Endothelial cell of umbilical vein (primary cell): ENCODE results near the gene PON1. TPM values are rescaled to one million over a fixed set of nuclear protein-coding genes. Genes with fewer than 3 reads are reported as not detected.

Experiments
- BruUV-seq: library from RNA; stranded (reverse); fragments of 400-500 nt; replicated peaks from 2 replicates; lab custom pipeline; 2021; lab: Mats Ljungman, UMichigan
- CTCF ChIA-PET: fragments of 300-600, 350-600 bp; sonication (Branson Sonifier 250); formaldehyde crosslinking; loops from one replicate; lab custom pipeline; 2021; ENCODE audit warnings: antibody characterized with exemption, inconsistent platforms; lab: Charles Lee
- POLR2A ChIA-PET: fragments of 300-600, 350-600 bp; sonication (Branson Sonifier 250); formaldehyde crosslinking; loops from one replicate; lab custom pipeline; 2021; ENCODE audit warnings: antibody characterized with exemption, inconsistent platforms; lab: Charles Lee
- DNase-seq: peaks from one replicate; pipeline ENCODE4 v3.0.0-alpha.2; 2011; ENCODE audit warnings: low read depth, low spot score
- FAIRE-seq: peaks from 2 replicates; lab custom pipeline; 2011; peaks lifted over from hg19 to GRCh38; lab: Jason Lieb, UNC
- H2AFZ ChIP-seq: 2 replicates; pipeline ENCODE4 v1.6.0; 2012; ENCODE audit warnings: low read depth, low read length, control low read depth, inconsistent platforms
- H3K27ac ChIP-seq: 2 replicates; pipeline ENCODE4 v1.5.1; 2011; ENCODE audit warnings: low read depth, mild to moderate bottlenecking, control low read depth, low read length, moderate library complexity; ENCODE audit not compliant: insufficient read depth
- H3K27me3 ChIP-seq, 2 experiments: 2 replicates each; pipeline versions ENCODE4 v1.6.0 to v1.6.1; 2011; ENCODE audit warnings: low read length in 2 of 2, mixed read lengths in 1 of 2; ENCODE audit not compliant: control insufficient read depth in 2 of 2, insufficient read depth in 2 of 2
- H3K36me3 ChIP-seq, 2 experiments: 2 replicates in 1 of 2; 3 replicates in 1 of 2; pipeline ENCODE4 v1.5.1; 2011; ENCODE audit warnings: low read length in 2 of 2, mild to moderate bottlenecking in 1 of 2, moderate library complexity in 1 of 2; ENCODE audit not compliant: control insufficient read depth in 2 of 2, insufficient read depth in 2 of 2; ENCODE audit errors: extremely low read depth in 1 of 2
- H3K4me1 ChIP-seq: 3 replicates; pipeline ENCODE4 v1.5.1; 2011; ENCODE audit warnings: mild to moderate bottlenecking, low read length; ENCODE audit not compliant: control insufficient read depth, insufficient read depth; ENCODE audit errors: extremely low read depth
- H3K4me2 ChIP-seq: 2 replicates; pipeline ENCODE4 v1.6.1; 2011; ENCODE audit warnings: low read length, control low read depth, mixed read lengths; ENCODE audit not compliant: insufficient read depth
- H3K4me3 ChIP-seq, 3 experiments: fragments of 200-600 bp in 1 of 3; sonication (generic), shearing (Covaris generic) in 1 of 3; replicated peaks in 1 of 3; 2 replicates each; pipeline ENCODE4 v1.5.1; 2011 to 2016; ENCODE audit warnings: control low read depth in 3 of 3, low read length in 3 of 3, mild to moderate bottlenecking in 2 of 3, inconsistent platforms in 1 of 3, low read depth in 1 of 3, moderate library complexity in 1 of 3; ENCODE audit not compliant: insufficient read depth in 1 of 3
- H3K79me2 ChIP-seq: 2 replicates; pipeline ENCODE4 v1.6.0; 2012; ENCODE audit warnings: low read length, inconsistent platforms; ENCODE audit not compliant: control insufficient read depth, insufficient read depth
- H3K9ac ChIP-seq: replicated peaks from 2 replicates; pipeline ENCODE3; 2011; ENCODE audit warnings: low read length, control low read depth; ENCODE audit not compliant: insufficient read depth; ENCODE audit errors: extremely low read depth
- H3K9me1 ChIP-seq: replicated peaks from 3 replicates; pipeline ENCODE4 v1.6.0; 2011; ENCODE audit warnings: mild to moderate bottlenecking, low read length; ENCODE audit not compliant: control insufficient read depth, insufficient read depth; ENCODE audit errors: extremely low read depth
- H3K9me3 ChIP-seq: replicated peaks from 2 replicates; pipeline ENCODE4 v1.5.1; 2012; ENCODE audit warnings: low read length, inconsistent platforms; ENCODE audit not compliant: control insufficient read depth, insufficient read depth
- H4K20me1 ChIP-seq: replicated peaks from 2 replicates; pipeline ENCODE3; 2011; ENCODE audit warnings: mild to moderate bottlenecking, low read length; ENCODE audit not compliant: control insufficient read depth, insufficient read depth; ENCODE audit errors: extremely low read depth
- CTCF ChIP-seq, 2 donors: IDR thresholded peaks; 1 replicate in 1 of 2; 2 replicates in 1 of 2; pipeline ENCODE4 v1.5.1; 2011; ENCODE audit warnings: low read length in 2 of 2, mild to moderate bottlenecking in 2 of 2, moderate library complexity in 2 of 2, control low read depth in 1 of 2, inconsistent platforms in 1 of 2, low read depth in 1 of 2; ENCODE audit not compliant: insufficient read depth in 1 of 2; ENCODE audit errors: extremely low read depth in 1 of 2
- MYC ChIP-seq: IDR thresholded peaks from one replicate; pipeline ENCODE4 v1.6.1; 2011; ENCODE audit warnings: mild to moderate bottlenecking, low read depth, low read length
- POLR2A ChIP-seq: IDR thresholded peaks from 2 replicates; pipeline ENCODE4 v1.6.1; 2012; ENCODE audit warnings: low read depth, mild to moderate bottlenecking, control low read depth, low read length
- dilution Hi-C: fragments of 300-500 bp; cut with MboI; formaldehyde crosslinking; loops from one replicate; pipeline ENCODE4 v1.15.0; 2019; ENCODE audit warnings: low sequenced_read_pairs; ENCODE audit not compliant: extremely low pct_ligation_motif_present
- intact Hi-C: fragments of 100-400 bp; cut with micrococcal nuclease; formaldehyde crosslinking; loops from one replicate; pipeline ENCODE4 v1.10.0; 2022
- polyA plus RNA-seq, 4 experiments: library from polyadenylated mRNA; depleted of rRNA in 3 of 4; stranded (reverse) in 3 of 4; unstranded in 1 of 4; fragments of >200 nt; gene quantifications; 2 replicates each; pipeline versions ENCODE4 v1.2.1 to v1.2.3, GENCODE V29; 2011 to 2012; ENCODE audit warnings: missing spikeins in 1 of 4
- total RNA-seq: library from RNA; stranded (reverse); gene quantifications from 2 replicates; pipeline ENCODE4 v1.2.3, GENCODE V29; 2021

The PON1 gene
- total and polyA plus RNA-seq, 2 donors (not counting 3 experiments of a cell fraction or from before 2014, with no cell fraction given) = not detected

- intact Hi-C loops = no loop called here
- TF ChIP-seq POLR2A (no peak), MYC (no peak), CTCF (IDR thresholded peaks at IDR 0.05; ENCODE audit: extremely low read depth in 1 of 2, insufficient read depth in 1 of 2, low read depth in 1 of 2, low read length in 2 of 2) (no peak)
These were observed 14.5 kb upstream of the PON1 start for GRCh38 chr7:95338832-95339231.

GRCh38 chr7:95335093-95335492, 10.8 kb upstream of the PON1 start:
- H3K27me3 ChIP-seq = peaks cover 2 to 5% of the 10 kb centered on the region in 2 experiments
- intact Hi-C loops = no loop called here
- no peak for DNase-seq
- H3K36me3 ChIP-seq = no peaks in the 10 kb centered on the region
- ChIA-PET POLR2A (no interaction called here), CTCF (no interaction called here)
- no TSS peak for BruUV-seq
- H3K4me3 ChIP-seq = no peak overlapping the region
- H3K27ac ChIP-seq = no peak overlapping the region
- no peaks in the 10 kb centered on the region for H4K20me1 ChIP-seq
- dilution Hi-C loops = no loop called here
- no peak overlapping the region for H3K9ac ChIP-seq
- no peaks in the 10 kb centered on the region for H3K9me3 ChIP-seq
- H3K79me2 ChIP-seq = no peaks in the 10 kb centered on the region
- no peak for TF ChIP-seq MYC
- TF ChIP-seq POLR2A = no peak
- FAIRE-seq = no peak
- no peaks in the 10 kb centered on the region for H3K4me1 ChIP-seq
- H3K9me1 ChIP-seq = no peaks in the 10 kb centered on the region
- H2AFZ ChIP-seq = no peak overlapping the region
- no peak overlapping the region for H3K4me2 ChIP-seq

More at GRCh38 chr7:95338832-95339231, 14.5 kb upstream of the PON1 start:
- DNase-seq (no peak), FAIRE-seq (no peak)
- dilution Hi-C loops = no loop called here
- no peak overlapping the region for H3K4me2 ChIP-seq
- ChIA-PET CTCF (interaction anchor here (0.6 to 1.2 kb wide), 3 partner anchors 8 to 1540 kb away, joined by 3 to 4 read pairs (median 3); no protein-coding TSS in a partner anchor), POLR2A (no interaction called here)
- H3K27me3 ChIP-seq = peaks cover 2 to 5% of the 10 kb centered on the region in 2 experiments
- no peaks in the 10 kb centered on the region for H3K79me2 ChIP-seq
- H3K36me3 ChIP-seq = no peaks in the 10 kb centered on the region
- no peak overlapping the region for H2AFZ ChIP-seq
- H3K9me3 ChIP-seq = no peaks in the 10 kb centered on the region
- no peak overlapping the region for H3K27ac ChIP-seq
- no peak overlapping the region for H3K9ac ChIP-seq
- BruUV-seq = no TSS peak
- H3K4me1 ChIP-seq = no peaks in the 10 kb centered on the region
- H4K20me1 ChIP-seq = no peaks in the 10 kb centered on the region
- no peaks in the 10 kb centered on the region for H3K9me1 ChIP-seq
- no peak overlapping the region for H3K4me3 ChIP-seq
